ENCODE measurements around the gene VPS37B. TPM values are rescaled to one million over a fixed set of nuclear protein-coding genes. Genes with fewer than 3 reads are reported as not detected.

VPS37B gene
- total RNA-seq, 4 donors from 2014 or later: 4.8 to 8.2 (median 7.6) TPM

GRCh38 chr12:122902854-122903692, 7.1 kb upstream of the VPS37B start:
- no peak for ATAC-seq

GRCh38 chr12:122899887-122900286, 4.0 kb upstream of the VPS37B start:
- intact Hi-C loops (cut with DNase I; ENCODE audit: low total_unique reads): no loop called here
- peaks cover under 1 to 14% of the 10 kb centered on the region in 2 donors for H3K4me1 ChIP-seq
- H3K27ac ChIP-seq: no peak overlapping the region
- TF ChIP-seq POLR2A (IDR thresholded peaks at IDR 0.05): no peak
- no peak for ATAC-seq
- DNase-seq: no peak
- no peaks in the 10 kb centered on the region for H3K36me3 ChIP-seq
- H3K4me3 ChIP-seq: no peak overlapping the region
- no peaks in the 10 kb centered on the region for H3K9me3 ChIP-seq
- H3K27me3 ChIP-seq: no peaks in the 10 kb centered on the region
- in situ Hi-C loops (cut with MboI; ENCODE audit: low sequenced_read_pairs in 4 of 4): no loop called here

More at GRCh38 chr12:122902854-122903692, 7.1 kb upstream of the VPS37B start:
- H3K9me3 ChIP-seq: no peaks in the 10 kb centered on the region
- TF ChIP-seq CTCF (IDR thresholded peaks at IDR 0.05 in 4 of 5, conservative IDR thresholded peaks at IDR 0.05 in 1 of 5): no peak
- TF ChIP-seq POLR2A (IDR thresholded peaks at IDR 0.05): no peak
- in situ Hi-C loops (cut with MboI; ENCODE audit: low sequenced_read_pairs in 4 of 4): no loop called here
- H3K27me3 ChIP-seq: no peaks in the 10 kb centered on the region
- intact Hi-C loops (cut with DNase I; ENCODE audit: low total_unique reads): no loop called here
- no peak overlapping the region for H3K4me3 ChIP-seq
- no peak for DNase-seq
- H3K27ac ChIP-seq: no peak overlapping the region
- H3K4me1 ChIP-seq: peaks cover 0 to 7% of the 10 kb centered on the region in 2 donors
- H3K36me3 ChIP-seq: no peaks in the 10 kb centered on the region

- ATAC-seq: no peak
- in situ Hi-C loops (cut with MboI; ENCODE audit: low sequenced_read_pairs in 4 of 4) (no loop called here), intact Hi-C loops (cut with DNase I; ENCODE audit: low total_unique reads) (loop anchor here (2.0 kb wide), 2 partner anchors 26 to 78 kb away; partner anchors contain the start of gene OGFOD2)
- no peaks in the 10 kb centered on the region for H3K9me3 ChIP-seq
- H3K4me3 ChIP-seq: no peak overlapping the region
- no peak for TF ChIP-seq POLR2A (IDR thresholded peaks at IDR 0.05)
- no peak for TF ChIP-seq CTCF (IDR thresholded peaks at IDR 0.05 in 4 of 5, conservative IDR thresholded peaks at IDR 0.05 in 1 of 5)
- peaks cover 32 to 39% of the 10 kb centered on the region in 2 donors for H3K4me1 ChIP-seq
- no peaks in the 10 kb centered on the region for H3K27me3 ChIP-seq
- H3K36me3 ChIP-seq: no peaks in the 10 kb centered on the region
- DNase-seq: no peak
- peak overlapping the region in 3 of 4 donors; percentile 84 to 85 (median 84) for H3K27ac ChIP-seq
These were observed 738 bp upstream of the VPS37B start for GRCh38 chr12:122896662-122897061.

- Histone ChIP-seq H3K27ac (peak overlapping the region; percentile 79 to 85 (median 84)), H3K4me1 (peaks cover 39 to 47% of the 10 kb centered on the region in 2 donors), H3K9me3 (no peaks in the 10 kb centered on the region), H3K27me3 (no peaks in the 10 kb centered on the region), H3K36me3 (no peaks in the 10 kb centered on the region), H3K4me3 (peak overlapping the region; percentile 82 to 96 (median 94))
- DNase-seq (no peak), ATAC-seq (peak in 1 of 2 donors; percentile 24)
- in situ Hi-C loops (cut with MboI; ENCODE audit: low sequenced_read_pairs in 4 of 4): no loop called here
- intact Hi-C loops (cut with DNase I; ENCODE audit: low total_unique reads): no loop called here
- TF ChIP-seq CTCF (IDR thresholded peaks at IDR 0.05 in 4 of 5, conservative IDR thresholded peaks at IDR 0.05 in 1 of 5): no peak
- no peak for TF ChIP-seq POLR2A (IDR thresholded peaks at IDR 0.05)
These were observed 612 bp downstream of the VPS37B start for GRCh38 chr12:122895320-122895703.
